ENCODE measurements around the gene ACP2. TPM values are rescaled to one million over a fixed set of nuclear protein-coding genes. Genes with fewer than 3 reads are reported as not detected.
A peak's percentile ranks its signal among the peaks of the same experiment; 100 is the strongest.

The ACP2 gene
- total and polyA plus RNA-seq, 7 donors = 7.1 to 19.0 (median 16.4) TPM

- Histone ChIP-seq H3K9me3 (no peaks in the 10 kb centered on the region), H3K36me3 (ENCODE audit: insufficient read depth in 1 of 2, low read depth in 1 of 2) (peaks cover 36 to 100% of the 10 kb centered on the region in 2 donors), H3K4me3 (no peak overlapping the region), H3K27ac (no peak overlapping the region), H3K4me1 (peaks cover 9% of the 10 kb centered on the region), H3K27me3 (ENCODE audit: insufficient read depth in 3 of 3, low read length in 2 of 3) (no peaks in the 10 kb centered on the region)
- intact Hi-C loops (cut with DNase I) = no loop called here
- no peak for TF ChIP-seq CTCF (IDR thresholded peaks at IDR 0.05)
- DNase-seq = no peak
- no peak for ATAC-seq
- 59 to 63% (median 61%) methylated on average over 5 of the region's 5 CpGs for WGBS, 3 donors
Observed at GRCh38 chr11:47280860-47281259, 32.2 kb upstream of the ACP2 start.

GRCh38 chr11:47280099-47280498 lies 31.5 kb upstream of the ACP2 start:
- Histone ChIP-seq H3K36me3 (ENCODE audit: insufficient read depth in 1 of 2, low read depth in 1 of 2) (peaks cover 38 to 100% of the 10 kb centered on the region in 2 donors), H3K27ac (no peak overlapping the region), H3K27me3 (ENCODE audit: insufficient read depth in 3 of 3, low read length in 2 of 3) (no peaks in the 10 kb centered on the region), H3K9me3 (no peaks in the 10 kb centered on the region), H3K4me3 (no peak overlapping the region), H3K4me1 (peaks cover 9% of the 10 kb centered on the region)
- intact Hi-C loops (cut with DNase I) = no loop called here
- ATAC-seq (peak in 3 of 4 donors; percentile 51 to 85 (median 77)), DNase-seq (no peak)
- TF ChIP-seq CTCF (IDR thresholded peaks at IDR 0.05) = no peak

- TF ChIP-seq CTCF (IDR thresholded peaks at IDR 0.05) = no peak
- no peaks in the 10 kb centered on the region for H3K9me3 ChIP-seq
- ATAC-seq (no peak), DNase-seq (no peak)
- peaks cover 28 to 100% of the 10 kb centered on the region in 2 donors for H3K36me3 ChIP-seq (ENCODE audit: insufficient read depth in 1 of 2, low read depth in 1 of 2)
- H3K27me3 ChIP-seq (ENCODE audit: insufficient read depth in 3 of 3, low read length in 2 of 3) = no peaks in the 10 kb centered on the region
- H3K4me1 ChIP-seq = peaks cover 14% of the 10 kb centered on the region
- intact Hi-C loops (cut with DNase I) = no loop called here
- 91 to 94% (median 93%) methylated on average over 4 of the region's 4 CpGs for WGBS, 3 donors
- no peak overlapping the region for H3K27ac ChIP-seq
- no peak overlapping the region for H3K4me3 ChIP-seq
Observed at GRCh38 chr11:47278769-47279168, 30.2 kb upstream of the ACP2 start.

GRCh38 chr11:47278058-47278457 lies 29.4 kb upstream of the ACP2 start:
- Histone ChIP-seq H3K27ac (no peak overlapping the region), H3K4me1 (peaks cover 21% of the 10 kb centered on the region), H3K4me3 (no peak overlapping the region), H3K9me3 (no peaks in the 10 kb centered on the region), H3K27me3 (ENCODE audit: insufficient read depth in 3 of 3, low read length in 2 of 3) (no peaks in the 10 kb centered on the region), H3K36me3 (ENCODE audit: insufficient read depth in 1 of 2, low read depth in 1 of 2) (peaks cover 28 to 93% of the 10 kb centered on the region in 2 donors)
- WGBS, 3 donors = 64 to 81% (median 74%) methylated on average over 3 of the region's 3 CpGs
- no peak for TF ChIP-seq CTCF (IDR thresholded peaks at IDR 0.05)
- ATAC-seq (no peak), DNase-seq (no peak)
- intact Hi-C loops (cut with DNase I) = no loop called here

DNA sequence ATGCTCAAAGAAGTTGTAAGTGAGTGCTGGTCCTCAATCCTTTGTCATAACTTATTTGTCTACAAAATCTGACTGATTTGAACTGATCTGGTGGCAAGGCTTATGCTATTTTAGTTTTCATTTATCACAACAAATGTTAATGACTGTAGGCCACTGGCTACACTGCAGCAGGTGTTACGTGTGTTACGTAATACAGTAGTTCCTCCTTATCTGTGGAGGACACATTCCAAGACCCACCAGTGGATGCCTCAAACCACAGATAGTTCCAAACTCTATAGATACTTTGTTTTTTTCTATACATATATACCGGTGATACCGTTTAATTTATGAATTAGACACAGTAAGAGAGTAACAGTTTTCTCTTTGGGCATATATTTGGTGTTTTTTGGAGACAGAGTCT lies 28.3 kb upstream of the ACP2 start:
- no peak overlapping the region for H3K4me3 ChIP-seq
- peaks cover 22 to 81% of the 10 kb centered on the region in 2 donors for H3K36me3 ChIP-seq (ENCODE audit: insufficient read depth in 1 of 2, low read depth in 1 of 2)
- no peak overlapping the region for H3K27ac ChIP-seq
- 89 to 94% (median 93%) methylated on average over 4 of the region's 4 CpGs for WGBS, 3 donors
- no peak for TF ChIP-seq CTCF (IDR thresholded peaks at IDR 0.05)
- no peaks in the 10 kb centered on the region for H3K27me3 ChIP-seq (ENCODE audit: insufficient read depth in 3 of 3, low read length in 2 of 3)
- no peak for ATAC-seq
- H3K9me3 ChIP-seq = no peaks in the 10 kb centered on the region
- intact Hi-C loops (cut with DNase I) = no loop called here
- no peak for DNase-seq
- H3K4me1 ChIP-seq = peaks cover 32% of the 10 kb centered on the region

Data from psoas muscle (tissue), 8 donors.